ENCODE results near the gene WDFY2.

The WDFY2 gene

DNA sequence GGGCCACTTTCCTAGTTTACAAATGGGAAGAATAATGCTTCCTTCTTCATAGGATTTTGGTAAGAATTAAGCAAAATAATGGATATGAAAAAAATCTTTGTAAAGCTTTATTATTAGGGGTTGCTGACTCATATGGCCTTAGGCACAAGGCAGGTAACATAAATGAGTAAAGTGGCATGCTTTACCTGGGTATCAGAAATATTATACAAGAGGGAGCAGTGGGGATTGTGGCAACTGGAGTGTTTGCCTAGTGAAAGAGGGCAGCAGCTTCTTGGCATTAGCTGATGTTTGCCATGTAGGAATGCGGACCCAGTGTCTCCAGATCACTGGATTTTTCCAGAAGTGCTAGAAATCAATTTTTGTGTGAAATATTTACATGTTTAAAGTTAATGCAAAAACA lies 19.5 kb downstream of the WDFY2 start:
- no peak for DNase-seq

DNA sequence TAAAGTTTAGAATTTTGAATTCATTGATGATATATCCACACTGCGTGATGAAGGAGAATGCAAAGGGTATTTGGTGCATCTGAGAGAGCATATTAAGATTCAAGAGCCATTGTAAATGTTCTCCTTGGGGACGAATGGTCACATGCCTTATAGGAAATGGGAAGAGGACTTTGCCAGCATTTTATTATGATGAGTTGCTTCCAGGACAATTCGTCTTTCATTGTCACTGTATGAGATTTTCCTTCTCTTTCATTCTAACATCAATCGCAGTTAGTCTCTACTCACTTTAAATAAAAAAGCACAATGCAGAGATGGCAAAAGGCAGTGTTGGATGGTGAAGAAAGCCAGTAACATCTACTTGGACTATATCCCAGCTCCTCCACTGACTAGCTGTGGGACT lies 21.4 kb downstream of the WDFY2 start:
- DNase-seq: no peak

DNA sequence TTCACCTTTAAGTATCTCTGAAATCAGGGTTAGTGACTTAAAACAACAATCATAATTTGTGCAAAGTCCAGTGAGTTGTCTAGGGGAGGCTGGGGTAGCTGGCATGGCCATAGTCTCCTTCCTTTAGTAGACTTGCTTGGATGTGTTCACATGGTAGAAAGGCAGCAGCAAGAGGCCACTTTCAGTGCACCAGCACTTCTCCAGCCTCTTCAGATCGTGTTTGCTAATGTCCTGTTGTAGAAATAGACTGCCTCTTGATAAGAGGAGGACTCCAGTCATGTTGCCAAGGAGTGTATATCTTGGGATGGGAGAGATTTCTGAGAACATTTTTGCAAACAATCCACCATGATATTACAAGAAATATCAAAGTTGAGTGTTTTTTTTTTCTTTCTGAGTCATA lies 22.9 kb downstream of the WDFY2 start:
- no peak for DNase-seq

DNA sequence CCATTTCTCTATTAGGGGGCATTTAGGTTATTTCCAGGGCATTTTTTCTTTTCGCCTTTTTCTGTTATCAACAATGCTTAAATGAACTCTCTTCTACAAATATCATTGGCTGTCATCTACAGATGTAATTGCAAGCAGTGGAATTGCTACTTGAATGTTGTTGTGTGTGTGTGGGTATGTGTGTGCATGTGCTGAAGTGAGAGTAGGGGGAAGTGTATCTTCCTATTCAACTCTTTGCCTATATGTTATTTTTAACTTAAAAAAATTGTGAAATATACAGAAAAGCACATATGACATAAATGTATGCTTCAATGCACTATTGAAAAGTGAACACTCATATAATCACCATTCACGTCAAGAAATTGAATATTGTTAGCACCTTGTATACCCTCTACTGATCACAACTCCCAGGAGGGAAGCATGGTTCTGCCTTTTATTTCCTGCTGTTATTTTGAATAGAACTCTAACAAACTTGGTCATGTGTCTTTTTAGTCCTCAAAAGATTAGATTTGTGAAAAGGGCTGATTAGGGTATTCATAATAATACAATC lies 24.7 kb downstream of the WDFY2 start:
- no peak for DNase-seq

DNA sequence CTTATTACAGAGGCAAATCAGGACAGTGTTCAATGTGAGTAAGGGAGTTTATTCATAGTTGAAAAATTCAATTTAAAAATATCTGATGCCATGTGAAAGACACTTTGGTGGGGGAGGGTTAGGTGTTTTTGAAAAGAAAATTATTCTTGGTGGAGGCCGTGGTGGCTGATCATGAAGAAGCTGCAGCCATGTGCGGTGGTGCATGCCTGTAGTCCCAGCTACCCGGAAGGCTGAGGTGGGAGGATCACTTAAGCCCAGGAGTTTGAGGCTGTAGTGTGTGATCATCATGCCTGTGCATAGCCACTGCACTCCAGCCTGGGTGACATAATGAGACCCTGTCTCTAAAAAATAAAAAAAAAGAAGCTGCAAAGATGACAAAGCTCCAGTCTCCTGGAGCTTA lies 28.6 kb downstream of the WDFY2 start:
- DNase-seq: no peak

DNA sequence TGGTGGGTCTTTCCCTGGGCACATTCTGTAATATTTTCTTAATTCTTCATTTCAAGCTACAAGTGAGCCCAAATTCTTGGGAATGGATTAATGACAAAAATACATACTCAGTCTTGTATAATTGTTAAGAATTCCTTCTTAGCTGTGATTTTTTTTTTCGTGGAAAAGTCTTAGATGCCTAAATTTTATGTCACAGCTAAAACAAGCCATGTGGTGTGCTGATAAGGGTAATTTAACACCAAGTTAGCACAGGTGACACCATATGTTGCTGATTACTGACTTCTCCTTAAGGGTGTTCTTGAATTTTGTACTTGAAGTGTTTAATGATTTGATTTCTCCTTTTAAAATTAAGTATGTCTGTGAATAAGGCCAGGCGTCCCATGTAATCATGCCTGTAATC lies 29.3 kb downstream of the WDFY2 start:
- no peak for DNase-seq

DNA sequence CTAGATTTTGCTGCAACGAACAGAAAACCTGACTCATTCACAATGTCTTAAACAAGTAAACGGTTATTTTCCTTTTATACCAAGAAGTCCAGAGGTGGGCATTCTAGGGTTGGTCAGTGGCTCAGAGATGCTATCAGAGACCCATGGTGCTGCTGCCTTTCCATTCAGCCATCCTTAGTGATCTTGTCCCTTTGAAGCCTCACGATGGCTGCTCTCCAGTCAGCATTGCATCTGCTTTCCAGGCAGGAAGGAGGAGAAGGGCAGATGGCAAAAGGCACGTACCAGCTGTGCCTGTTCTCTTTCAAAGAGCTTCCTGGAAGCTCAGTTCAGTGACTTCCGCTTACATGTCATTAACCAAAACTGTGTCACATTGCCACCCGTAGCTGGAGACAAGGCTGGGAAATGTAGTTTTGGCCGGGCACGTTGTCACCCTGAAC lies 30.1 kb downstream of the WDFY2 start:
- no peak for DNase-seq

DNA sequence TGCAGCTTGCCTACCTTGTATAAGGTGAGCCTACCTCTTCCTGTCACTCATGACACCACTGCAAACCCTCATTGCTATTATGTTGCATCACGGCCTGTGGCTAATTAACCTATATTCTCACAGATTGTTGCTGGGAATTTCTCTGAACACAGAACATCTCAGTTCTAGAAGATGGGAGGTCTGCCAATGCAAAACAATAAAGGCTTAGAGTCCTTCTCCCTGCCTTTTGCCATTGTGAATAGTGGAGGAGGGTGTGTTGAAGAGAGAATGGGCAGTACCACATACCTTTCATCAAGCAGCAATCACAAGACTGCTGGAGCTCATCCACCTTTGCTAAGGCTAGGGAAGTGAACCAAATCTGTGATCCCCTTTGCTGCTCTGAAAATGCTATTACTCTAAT lies 34.4 kb downstream of the WDFY2 start:
- DNase-seq: no peak

DNA sequence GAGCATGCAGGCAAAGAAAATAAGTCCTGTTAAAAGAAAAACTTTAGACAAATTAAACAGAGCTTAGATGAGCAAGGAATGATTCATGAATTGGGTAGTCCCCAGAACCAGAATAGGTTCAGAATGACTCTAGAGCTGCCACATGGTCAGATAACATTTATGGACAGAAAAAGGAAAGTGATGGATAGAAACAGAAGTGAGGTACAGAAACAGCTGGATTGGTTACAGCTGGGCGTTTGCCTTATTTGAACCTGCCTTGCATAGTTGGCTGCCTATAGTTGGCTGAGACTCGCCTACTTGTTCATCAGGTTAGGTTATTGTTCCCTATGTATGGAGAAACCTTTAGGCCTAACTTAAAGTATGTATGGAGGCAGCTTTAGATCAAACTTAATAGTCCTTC lies 35.4 kb downstream of the WDFY2 start:
- DNase-seq: no peak

DNA sequence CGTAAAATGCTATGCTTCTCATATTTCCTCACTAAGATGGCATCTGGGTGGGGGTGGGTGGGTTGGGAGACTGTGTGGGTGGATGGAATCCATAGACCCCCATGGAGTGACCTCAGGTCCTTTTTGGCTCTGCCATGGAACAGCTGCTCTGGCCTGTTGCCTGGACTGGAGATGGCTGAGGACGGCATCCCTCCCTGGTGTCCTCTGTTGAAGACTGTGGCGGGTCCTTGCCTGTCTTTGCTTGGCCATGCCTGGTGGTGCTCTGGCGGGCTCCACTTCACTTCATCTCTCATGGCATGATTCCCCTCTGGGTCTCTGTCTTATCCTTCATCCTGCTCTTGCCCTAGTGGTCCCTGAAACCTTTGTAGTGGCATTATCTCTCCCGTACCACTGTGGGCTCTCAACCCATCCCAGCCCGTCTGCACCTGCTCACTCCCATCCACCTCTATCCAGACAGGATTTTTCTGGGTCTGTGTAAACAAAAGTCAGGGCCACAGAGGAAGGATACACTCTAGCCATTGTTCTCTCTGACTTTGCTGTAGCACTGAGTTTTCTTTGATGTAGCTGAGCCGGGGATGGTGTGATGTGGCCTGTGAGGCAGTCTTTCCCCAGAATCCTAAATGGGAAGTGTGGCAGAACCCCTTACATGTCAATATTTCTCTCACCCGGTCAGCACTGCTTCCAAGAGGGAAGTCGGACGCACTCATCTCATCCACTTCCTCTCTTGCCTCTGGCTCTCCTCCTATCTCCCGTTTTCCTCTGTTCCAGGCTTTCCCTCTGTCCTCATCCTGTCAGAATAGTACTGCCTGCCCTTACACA lies 36.1 kb downstream of the WDFY2 start:
- DNase-seq: peak; percentile 28

DNA sequence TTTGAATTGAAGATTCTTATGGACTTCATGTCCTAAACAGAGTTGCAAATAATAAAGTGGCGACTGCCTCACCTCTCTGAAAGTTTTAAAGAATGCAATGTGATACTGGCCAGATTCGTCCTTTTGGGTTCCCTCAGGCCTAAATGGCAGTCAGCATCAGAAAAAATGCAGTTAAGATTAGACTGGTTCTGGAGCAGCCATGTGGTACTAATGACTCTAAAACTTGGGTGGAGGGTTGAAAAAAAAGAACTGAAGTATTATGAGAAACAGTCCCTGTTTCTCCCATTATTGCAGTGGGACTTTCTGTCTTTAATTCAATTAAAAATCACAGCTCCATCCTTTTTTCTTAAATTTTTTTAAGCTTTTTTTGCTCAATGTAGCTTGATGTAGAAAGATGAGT lies 37.3 kb downstream of the WDFY2 start:
- DNase-seq: no peak

DNA sequence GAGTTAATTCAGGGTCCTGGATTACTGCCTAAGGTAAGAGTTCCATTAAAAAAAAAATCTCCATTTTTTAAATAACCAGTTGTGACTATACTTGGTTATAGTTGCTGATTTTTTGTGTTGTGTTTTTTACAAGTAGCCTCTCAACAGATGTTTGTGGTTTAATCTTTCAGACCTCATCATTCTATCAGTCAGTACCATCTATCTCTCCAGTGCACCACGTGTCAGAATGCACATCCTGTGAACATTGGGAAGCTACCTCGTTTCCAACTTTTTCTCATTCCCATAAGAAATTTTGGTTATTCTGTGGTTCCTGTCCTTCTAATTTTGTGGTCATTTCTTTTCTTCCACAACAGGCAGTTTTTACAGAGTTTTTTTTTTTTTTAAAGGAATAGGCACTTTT lies 39.2 kb downstream of the WDFY2 start:
- DNase-seq: no peak

DNA sequence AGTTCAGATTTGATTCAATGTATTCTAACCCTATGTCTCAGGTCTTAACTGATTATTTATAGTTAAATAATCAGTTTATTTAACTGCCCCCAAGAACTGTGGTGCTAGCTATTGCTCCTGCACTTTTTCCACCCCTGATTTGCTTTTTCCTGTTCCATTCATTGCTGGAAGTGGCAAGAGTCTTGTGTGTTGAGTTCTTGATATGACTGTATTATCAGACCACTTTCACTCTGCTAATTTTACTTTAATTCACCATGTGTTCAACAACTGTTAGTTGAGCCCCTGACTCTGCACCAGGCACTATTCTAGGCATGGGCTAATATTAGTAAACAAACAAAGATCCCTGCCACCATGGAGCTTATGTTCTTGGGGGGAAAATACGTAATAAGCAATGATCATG lies 39.9 kb downstream of the WDFY2 start:
- no peak for DNase-seq

DNA sequence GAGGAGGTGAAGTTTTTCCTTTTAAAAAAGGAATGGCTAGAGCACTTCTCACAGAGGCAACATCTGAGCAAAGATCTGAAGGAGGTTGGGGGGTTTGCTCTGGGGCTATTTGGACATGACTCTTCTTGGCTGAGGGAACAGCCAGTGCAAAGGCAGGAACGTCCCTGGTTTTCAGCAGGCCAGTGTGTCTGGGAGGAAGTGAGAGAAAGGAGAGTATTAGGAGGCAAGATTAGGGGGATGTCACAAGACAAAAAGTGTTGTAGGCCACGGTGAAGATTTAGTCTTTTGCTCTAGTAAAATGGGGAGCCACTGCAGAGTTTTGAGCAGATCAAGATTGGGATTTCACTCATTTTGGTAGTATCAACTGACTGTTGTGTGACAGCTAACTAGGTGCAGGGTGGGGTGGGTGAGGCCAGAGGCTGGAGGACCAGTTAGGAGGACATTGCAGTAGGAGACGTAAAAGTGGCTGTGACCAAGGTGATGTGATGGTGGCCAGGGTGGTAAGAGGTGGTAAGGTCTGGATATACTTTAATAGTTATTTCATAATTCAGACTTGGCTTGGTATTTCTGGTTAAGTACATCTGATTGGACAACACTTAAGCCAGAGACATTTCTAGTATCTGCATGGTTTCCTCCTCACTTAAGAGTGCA lies 40.6 kb downstream of the WDFY2 start:
- DNase-seq: no peak

DNA sequence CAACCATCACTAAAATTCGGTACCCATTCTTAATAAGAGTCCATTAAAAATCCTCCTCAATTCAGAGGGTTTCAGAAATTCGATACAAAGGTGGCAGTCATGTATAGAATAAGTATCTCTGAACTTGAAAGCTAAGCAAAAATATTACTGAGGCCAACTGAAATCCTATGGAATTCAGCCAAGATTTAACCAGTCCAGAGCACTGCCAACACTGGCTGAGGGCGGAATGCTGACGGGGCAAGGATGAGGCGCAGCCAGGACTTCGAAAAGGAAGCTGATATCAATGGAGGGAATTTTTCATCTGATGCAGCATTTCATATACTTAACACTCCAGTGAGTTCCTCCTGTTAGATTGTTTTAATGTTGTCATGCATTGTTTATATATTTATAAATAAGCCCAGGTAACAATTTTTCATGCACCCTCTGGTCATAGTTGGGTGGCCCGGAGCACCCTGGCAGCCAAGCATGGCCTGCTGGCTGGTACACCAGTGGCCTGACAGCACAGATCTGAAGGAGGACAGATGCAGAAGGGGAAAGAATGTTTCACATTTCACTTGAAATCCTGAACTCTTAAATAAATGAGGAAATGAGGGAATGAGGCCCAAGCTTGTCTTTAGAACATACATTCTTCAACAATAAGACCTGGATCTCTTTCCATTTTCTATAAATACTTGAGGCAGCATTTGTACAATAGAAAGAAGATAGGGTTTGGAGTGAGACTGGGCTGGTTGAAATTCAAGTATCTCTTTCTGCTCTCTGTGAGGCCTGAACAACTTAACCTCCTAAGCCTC lies 41.5 kb downstream of the WDFY2 start:
- no peak for DNase-seq

DNA sequence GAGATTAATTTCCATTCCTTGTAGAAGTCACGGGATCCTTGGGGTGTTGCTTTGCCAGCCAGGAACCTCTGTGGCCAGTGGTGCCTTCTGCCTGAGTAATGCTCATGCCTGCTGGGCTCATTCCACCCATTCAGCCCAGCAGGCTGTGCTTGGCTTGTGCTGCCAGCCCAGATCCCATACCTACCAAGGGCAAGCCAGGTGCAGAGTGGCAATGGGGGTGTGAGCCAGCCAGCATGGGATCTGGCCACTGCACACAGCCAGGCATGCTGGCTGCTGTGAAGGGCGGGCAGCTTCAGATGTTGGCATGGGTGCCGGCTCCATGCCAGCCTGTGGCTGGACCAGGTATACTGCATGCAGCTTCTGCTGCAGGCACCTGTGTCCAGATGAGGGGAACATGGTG lies 42.5 kb downstream of the WDFY2 start:
- DNase-seq: no peak

DNA sequence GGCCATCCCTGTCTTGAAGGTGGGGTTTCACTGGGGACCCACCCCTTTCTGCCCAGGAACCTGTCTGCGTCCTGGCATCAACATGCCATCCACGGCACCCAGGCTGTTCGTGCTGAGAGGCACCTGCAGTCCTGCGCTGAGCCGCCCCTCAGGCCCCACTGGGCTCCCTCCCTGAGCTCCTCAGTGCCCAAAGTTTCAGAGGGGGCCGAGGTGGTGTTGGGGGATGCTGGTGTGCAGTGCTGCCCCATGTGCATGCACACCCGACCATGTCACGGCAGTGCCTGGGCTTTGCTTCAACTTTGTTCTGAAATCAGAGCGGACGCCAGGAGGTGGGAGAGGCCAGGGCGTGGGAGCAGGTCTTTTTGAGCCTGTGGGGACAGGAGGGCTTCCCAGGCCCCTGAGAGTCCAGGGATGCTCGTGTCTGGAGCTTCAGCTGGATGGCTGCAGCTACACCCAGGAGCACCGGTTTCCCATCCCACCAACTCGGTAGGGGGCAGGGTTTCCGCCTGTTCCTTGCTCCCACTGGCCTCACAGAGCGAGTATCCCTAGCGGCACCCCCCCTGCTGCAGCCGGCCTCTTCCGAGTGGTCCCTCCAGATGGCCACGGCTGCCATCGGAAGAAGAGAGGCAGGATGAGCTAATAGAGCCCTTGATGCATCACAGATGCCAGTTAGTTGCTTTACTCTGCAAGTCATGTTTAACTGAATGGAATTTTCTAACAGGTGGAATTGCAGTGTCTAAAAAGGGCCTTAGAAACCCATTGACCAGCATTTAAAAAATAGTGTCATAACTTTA lies 44.0 kb downstream of the WDFY2 start:
- DNase-seq: no peak

DNA sequence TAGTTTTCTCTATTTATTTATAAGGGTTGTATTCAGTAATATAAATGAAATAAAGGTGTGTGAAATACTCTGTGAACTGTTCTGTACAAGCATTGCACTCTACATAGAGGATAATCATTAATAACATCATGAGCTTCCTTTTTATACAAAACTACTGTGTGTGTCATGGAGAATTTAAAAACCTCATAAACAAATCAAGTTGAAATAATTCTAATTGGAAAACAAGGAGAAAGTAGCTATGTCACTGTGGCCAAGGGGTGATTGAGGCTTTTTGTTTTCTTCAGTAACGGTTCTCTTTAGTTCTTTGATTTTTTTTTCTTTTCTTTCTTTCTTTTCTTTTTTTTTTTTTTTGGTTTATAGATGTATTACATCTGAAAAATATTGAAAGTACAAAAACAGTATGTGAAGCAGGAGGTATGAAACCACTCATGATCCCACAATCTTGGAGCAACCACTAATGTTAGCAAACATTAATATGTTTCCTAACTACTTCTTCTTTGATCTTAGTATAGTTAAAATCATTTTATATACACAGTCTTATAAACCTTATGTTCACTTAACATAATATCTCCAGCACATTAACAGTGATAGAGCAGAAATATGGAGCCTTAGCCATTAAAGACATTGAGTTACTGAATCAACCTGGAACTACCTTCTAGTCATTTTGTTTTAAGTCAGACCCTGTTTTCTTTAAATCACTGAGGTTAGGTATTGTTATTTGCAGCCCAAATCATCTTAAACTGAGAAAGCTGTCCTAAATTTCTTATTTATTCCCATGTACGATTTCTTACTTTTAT lies 45.4 kb downstream of the WDFY2 start:
- no peak for DNase-seq

DNA sequence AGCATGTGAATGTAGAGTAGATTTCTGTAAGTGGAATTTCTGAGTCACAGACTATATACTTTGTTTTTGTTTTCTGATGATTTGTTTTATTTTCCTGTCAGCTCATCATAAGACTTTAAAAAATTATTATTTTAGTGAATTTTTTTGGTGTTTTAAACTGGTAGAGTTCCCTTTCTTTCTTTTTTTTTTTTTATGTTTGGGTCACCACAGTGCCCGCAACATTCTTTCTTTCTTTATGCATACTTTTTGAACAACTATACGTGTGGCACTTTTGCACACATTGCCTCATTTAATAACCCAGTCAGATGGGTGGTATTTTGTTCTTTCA lies 46.0 kb downstream of the WDFY2 start:
- DNase-seq: no peak

DNA sequence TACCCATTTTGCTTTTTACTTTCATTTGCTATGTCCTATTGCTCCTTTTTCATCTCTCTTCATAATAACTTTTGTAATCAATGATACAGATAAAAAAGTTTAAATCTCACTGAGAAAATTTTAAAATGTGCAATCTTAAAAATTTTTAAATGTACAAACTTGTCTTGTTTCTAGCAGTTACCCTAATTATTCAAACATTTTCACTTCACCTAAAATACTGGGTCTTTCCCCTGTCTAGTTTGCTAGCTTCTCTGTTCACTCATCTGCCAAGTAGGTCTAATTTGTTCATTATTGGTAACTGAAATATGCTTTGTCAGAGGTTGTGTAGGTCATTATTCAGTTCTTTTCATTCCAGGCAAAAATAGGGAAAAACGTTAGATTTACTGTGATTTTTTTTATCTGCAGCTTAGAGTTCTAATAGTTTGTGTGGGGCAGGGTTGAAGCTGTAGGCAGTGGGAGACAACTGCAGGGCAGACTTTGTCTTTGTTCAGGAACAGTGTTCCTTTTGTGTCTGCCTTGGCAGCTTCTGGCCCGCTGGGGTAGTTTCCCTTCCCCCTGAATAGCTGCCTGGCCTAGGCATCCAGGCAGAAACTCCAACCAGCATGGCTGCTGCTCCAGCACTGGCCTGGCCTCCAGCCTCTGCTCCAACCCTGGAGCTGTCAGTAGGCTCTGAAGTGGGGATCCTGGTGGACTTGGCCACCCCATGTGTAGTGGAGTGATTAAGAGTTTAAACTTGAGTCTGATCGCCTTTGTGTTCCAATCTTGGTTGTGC lies 48.5 kb downstream of the WDFY2 start:
- DNase-seq: peak; percentile 17

All from NCI-H526 treated with DMSO at 0.1 percent for 48 hours (cell line).